GM19455 (cell line): ENCODE measurements around the gene TJP1.

Source experiments
- ATAC-seq: cut with Tn5 transposase; IDR thresholded peaks from one replicate; pipeline ENCODE4 v1.9.1; 2021; ENCODE audit not compliant: unreplicated experiment

TJP1 gene

GRCh38 chr15:29822100-29822683 lies at the start of gene TJP1:
Gene TJP1, minus strand, starts transcription at chr15:29822468. Its CDS starts 440 bp downstream, at chr15:29822028.
- no peak for ATAC-seq

GRCh38 chr15:29871401-29871800 lies 49.1 kb upstream of the TJP1 start:
- ATAC-seq, result no peak

- no peak for ATAC-seq
Measured at GRCh38 chr15:29870495-29871151, 48.4 kb upstream of the TJP1 start.

- no peak for ATAC-seq
Measured at GRCh38 chr15:29867241-29868000, 45.2 kb upstream of the TJP1 start.

- no peak for ATAC-seq
Measured at GRCh38 chr15:29866337-29866736, 44.1 kb upstream of the TJP1 start.

GRCh38 chr15:29864501-29864900 lies 42.2 kb upstream of the TJP1 start:
- no peak for ATAC-seq

GRCh38 chr15:29863438-29863837 lies 41.2 kb upstream of the TJP1 start:
- no peak for ATAC-seq

- no peak for ATAC-seq
Measured at GRCh38 chr15:29862271-29862670, 40.0 kb upstream of the TJP1 start.

GRCh38 chr15:29860872-29861271 lies 38.6 kb upstream of the TJP1 start:
- no peak for ATAC-seq

- ATAC-seq, result no peak
Measured at GRCh38 chr15:29859973-29860715, 37.9 kb upstream of the TJP1 start.

- no peak for ATAC-seq
Measured at GRCh38 chr15:29859293-29859692, 37.0 kb upstream of the TJP1 start.

GRCh38 chr15:29857221-29857789 lies 35.0 kb upstream of the TJP1 start:
- no peak for ATAC-seq

GRCh38 chr15:29854413-29854812 lies 32.1 kb upstream of the TJP1 start:
- no peak for ATAC-seq

GRCh38 chr15:29853211-29853987 lies 31.1 kb upstream of the TJP1 start:
- no peak for ATAC-seq

GRCh38 chr15:29852201-29852600 lies 29.9 kb upstream of the TJP1 start:
- no peak for ATAC-seq

GRCh38 chr15:29849716-29850115 lies 27.4 kb upstream of the TJP1 start:
- no peak for ATAC-seq

GRCh38 chr15:29849218-29849617 lies 26.9 kb upstream of the TJP1 start:
- no peak for ATAC-seq

- ATAC-seq, result no peak
Measured at GRCh38 chr15:29844290-29844903, 22.1 kb upstream of the TJP1 start.

- ATAC-seq, result no peak
Measured at GRCh38 chr15:29842290-29842689, 20.0 kb upstream of the TJP1 start.

- no peak for ATAC-seq
Measured at GRCh38 chr15:29840926-29841325, 18.7 kb upstream of the TJP1 start.
